NCI-H128 (cell line): ENCODE results near the gene SARNP.

Source experiments
- DNase-seq: peaks from one replicate; lab custom pipeline; 2025; ENCODE audit not compliant: unreplicated experiment; lab: John Stamatoyannopoulos, UW

Gene SARNP

GRCh38 chr12:55711786-55712553, 105.6 kb downstream of the SARNP start:
- DNase-seq, result no peak

GRCh38 chr12:55708695-55709233, 108.8 kb downstream of the SARNP start:
- no peak for DNase-seq

- peak; percentile 46 for DNase-seq
These were observed 109.5 kb downstream of the SARNP start, which contains the start of gene ITGA7 for GRCh38 chr12:55707841-55708694. ITGA7 (minus strand) TSS chr12:55707904; CDS start chr12:55707682, 222 bp downstream.
